GM08714 (cell line): ENCODE data around the gene EGLN1.

Experiments used
- H3K4me3 ChIP-seq: fragments of 200-500 bp; sonication (Bioruptor generic); 2 replicates; pipeline ENCODE4 v1.5.1; 2014; ENCODE audit warnings: mild to moderate bottlenecking, low read length, inconsistent platforms
- ZNF274 ChIP-seq: IDR thresholded peaks from 2 replicates; pipeline ENCODE4 v1.6.1; 2012; ENCODE audit warnings: mild to moderate bottlenecking, low read depth, low read length

Gene EGLN1

DNA sequence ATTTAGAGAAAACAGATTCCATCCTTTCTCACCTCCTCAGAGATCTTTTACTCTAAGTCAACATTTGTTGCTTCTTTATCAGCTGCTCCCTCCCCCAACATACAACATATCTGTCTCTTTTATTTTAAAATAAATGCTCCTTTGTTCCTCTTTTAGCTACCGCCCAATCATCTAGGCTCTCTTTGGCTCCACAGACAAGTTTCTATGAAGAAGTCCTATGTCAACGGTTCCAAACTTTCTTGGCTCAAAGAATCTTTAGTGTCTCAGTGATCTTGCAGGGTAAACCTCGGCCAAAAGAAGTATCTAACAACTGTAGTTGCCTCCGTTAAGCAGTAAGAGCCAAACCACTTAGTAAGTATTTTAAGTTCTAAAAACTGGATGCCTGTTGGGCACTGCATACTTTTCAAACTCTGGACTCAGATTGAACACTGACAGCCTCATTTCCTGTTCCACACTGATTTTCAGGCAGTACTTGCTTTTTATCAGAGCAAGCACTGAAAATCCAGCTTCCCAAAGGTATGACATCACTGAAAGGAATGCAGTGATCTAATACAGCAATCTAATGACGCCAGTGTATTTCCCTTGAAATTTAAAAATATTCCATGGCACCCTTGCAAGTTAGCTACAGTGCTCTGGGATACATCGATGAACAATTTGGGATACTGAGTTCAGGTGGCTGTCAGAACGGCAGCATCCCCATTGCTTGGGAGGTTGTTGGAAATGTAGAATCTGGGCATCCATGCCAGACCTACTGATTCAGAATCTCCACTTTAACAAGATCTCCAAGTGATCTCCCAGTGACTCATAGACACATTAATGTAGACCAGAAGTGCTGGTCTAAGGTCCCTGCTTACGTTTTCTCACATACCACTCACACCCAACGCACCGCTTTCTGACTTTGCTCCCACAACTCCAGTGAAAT is 26.8 kb downstream of the EGLN1 start:
- H3K4me3 ChIP-seq, result no peak overlapping the region
- no peak for TF ChIP-seq ZNF274

DNA sequence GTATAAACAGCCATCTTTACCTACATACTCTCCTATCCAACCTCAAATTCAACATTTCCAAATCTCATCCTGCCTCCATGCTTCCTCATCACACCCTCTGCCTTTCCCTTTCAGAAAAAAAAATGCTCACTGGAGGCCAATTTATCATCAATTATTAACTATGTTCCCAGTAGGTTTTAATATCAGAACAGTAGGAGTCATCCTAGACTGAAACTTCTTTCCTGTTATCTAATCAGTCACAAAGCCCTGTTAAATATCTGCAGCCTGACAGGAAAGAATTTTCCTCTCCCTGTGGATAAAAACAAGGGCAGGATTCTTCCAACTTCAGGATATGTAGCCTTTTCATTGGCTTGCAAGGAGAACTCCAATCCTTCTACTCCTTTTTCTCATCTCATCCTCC is 28.4 kb downstream of the EGLN1 start:
- no peak for TF ChIP-seq ZNF274
- H3K4me3 ChIP-seq, result no peak overlapping the region

DNA sequence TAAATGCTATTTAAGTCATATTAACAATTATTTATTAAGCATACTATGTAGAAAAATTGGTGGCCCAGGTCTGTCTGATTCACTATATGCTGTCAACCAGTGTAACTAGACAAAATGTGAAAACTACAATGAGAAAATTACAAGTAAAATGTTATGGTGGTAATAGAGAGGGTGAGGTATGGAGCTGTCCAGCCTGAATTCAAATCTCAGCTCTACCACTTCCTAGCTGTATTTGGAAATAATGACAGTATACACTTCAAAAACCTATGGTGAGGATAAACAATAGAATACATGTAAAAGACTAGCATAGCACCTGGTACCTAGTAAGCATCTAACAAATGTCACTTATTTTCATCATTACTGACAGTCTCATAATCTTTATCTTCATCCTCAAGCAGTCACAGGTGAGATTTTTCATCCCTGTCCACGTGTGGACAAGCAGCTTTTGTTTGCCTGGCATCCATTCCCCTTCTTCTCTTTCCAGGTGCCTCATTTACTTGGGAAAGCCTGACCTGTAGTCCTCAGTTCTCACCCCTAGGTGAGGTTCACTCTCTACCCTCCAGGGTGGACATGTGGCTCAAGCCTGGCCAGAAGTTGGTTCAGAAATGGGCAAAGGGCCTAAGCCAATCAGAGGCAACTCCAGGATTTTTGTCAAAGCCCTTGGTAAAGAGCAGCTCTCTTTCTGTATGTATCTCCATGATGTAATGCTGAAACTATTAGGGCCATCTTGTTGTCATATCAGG is 29.5 kb downstream of the EGLN1 start:
- TF ChIP-seq ZNF274, result no peak
- no peak overlapping the region for H3K4me3 ChIP-seq

DNA sequence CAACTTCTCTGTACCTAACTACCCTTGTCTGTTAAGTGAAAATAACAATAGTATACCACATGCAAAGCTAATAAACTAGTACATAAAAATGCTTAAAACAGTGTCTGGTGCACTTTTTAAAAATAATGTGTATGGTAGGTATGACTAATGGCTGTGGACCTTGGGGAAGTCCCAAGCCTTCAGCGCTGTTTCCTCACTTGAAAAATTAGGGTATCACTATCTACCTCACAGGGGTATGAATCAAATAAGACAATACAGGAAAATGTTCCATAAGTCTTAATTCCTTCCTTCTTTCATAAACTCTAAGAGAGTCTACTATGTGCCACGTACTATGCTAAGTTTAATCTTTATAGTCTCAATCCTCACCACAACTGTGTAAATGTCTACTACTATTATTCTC is 32.0 kb downstream of the EGLN1 start:
- no peak for TF ChIP-seq ZNF274
- H3K4me3 ChIP-seq, result no peak overlapping the region

DNA sequence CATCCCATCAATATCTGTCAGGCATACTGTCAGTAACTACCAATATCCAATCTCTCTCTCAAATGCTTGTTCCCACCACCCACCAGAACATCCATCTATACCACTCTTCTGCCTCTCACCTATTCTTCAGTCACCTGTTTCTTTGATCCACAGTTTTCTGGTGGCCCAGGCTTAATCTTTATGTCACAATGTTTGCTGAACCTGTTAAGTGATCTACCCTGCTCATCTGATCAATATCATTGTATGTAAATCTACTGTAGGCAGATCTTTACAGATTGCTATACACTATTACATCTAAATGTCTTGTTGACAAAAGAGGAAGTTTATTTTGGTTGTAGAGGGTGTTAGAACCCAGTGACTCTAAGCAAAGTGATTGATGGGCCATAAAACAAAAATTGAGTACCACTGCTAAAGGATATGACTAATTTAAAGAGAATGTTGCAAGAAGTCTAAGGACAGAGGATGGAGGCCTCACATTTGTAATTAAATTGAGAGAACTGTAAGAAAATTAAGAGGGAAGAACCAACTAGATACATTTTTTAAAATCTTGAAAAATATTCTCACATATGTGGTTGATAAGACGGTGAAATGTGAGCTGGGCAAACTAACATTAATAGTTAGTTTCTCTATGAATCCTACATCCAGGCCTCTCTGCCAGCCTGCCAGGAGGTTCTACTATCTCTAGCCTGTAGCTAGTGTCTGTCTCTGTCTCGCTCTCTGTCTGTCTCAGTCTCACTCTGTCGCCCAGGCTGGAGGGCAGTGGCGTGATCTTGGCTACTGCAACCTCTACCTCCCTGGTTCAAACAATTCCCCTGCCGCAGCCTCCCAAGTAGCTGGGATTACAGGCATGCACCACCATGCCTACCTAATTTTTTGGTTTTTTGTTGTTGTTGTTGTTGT is 34.1 kb downstream of the EGLN1 start:
- TF ChIP-seq ZNF274, result no peak
- no peak overlapping the region for H3K4me3 ChIP-seq

DNA sequence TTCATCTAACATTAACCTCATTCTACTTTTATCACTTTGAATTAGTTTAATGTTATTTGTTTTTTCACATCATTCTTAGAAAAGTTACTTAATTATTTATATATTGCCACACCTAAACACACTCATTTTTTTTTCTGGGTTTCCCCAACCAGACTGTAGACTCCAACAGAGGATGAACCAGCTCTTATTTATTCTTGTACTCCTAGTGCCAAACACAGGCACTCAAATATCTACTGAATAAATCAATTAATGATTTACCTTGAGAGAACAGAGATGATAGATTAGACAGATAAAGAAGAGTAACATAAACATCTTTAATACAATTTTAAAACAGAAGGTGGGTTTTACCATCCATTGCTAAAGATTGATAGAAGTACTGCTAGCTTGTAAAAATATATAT is 35.6 kb downstream of the EGLN1 start:
- no peak for TF ChIP-seq ZNF274

DNA sequence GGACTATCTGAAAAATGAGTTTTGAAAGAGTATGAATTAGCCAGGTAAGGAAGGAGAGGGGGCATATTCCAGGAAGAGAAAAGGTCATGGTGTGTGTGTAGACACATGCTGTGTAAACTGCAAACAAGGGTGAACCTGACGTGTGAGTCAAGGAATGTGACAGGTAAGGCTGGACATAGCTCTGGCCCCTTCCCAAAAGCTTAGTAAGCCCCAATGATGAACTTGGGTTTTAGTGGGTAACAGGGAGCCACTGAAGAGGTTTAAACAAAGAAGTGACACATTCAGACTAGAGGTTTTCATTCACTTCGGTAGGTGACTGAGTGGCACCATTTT is 36.7 kb downstream of the EGLN1 start:
- H3K4me3 ChIP-seq, result no peak overlapping the region
- no peak for TF ChIP-seq ZNF274

More for the DNA sequence above, 35.6 kb downstream of the EGLN1 start:
- no peak overlapping the region for H3K4me3 ChIP-seq

DNA sequence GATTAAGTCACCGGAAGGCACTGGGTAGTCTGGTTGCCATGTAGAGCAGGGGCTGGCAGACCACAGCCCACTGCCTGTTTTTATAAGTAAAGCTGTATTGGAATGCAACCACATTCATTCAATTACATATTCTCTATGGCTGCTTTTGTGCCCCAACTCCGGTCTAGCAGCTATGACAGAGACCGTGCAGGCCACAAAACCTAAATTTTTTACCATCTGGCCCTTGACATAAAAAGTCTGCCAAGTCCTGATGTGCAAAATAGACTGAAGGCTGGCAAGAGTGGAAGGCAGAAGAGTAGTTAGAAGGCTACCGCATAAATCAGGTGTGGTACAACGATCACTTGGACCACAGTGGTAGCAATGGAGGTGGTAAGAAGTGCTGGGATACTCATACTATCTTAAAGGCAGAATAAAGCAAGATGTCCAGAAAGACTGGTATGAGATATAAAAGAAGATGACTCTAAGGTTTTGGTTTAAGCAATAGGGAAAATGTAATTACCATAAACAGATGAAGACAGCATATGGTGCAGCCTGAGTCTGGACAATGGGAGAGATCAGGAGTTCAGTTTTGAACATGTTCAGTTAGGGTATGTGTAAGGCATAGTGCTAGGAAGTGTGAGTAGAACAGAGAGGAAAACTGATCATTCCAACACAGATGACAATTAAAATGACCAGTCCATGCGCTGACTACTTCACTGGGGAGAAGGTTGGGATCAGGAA is 37.2 kb downstream of the EGLN1 start:
- no peak for TF ChIP-seq ZNF274
- H3K4me3 ChIP-seq, result no peak overlapping the region

DNA sequence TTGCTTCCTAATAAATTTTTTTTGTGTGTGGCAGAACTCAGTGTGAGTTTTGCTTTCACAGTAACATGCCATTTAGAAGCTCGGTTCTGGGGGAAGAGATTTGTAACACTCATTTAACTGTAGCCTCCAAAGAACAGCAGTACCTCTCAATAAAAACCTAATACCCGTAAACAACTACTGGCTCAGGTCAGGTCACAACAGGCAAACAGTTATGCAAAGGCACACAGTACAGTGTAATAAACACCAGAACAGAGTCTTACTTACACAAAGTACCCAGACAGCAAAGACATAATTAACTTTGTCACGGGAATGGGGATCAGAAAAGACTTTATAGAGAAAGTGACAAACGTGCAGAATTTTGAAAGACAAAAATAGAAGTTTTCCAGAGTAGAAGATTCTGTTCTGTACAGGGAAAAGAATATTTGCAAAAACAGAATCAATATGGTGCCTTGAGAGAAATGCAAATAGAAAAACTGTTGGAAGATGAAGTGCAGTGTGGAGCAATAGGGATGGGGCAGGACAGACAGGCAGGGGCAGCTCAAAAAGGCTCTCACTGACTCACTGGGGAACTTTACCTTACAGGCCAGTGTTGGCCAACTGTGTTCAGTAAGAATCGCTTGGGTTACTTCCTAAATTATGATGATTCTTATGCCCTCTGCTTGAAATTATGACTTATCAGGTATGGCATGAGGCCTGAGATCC is 38.8 kb downstream of the EGLN1 start:
- TF ChIP-seq ZNF274, result no peak
- no peak overlapping the region for H3K4me3 ChIP-seq

DNA sequence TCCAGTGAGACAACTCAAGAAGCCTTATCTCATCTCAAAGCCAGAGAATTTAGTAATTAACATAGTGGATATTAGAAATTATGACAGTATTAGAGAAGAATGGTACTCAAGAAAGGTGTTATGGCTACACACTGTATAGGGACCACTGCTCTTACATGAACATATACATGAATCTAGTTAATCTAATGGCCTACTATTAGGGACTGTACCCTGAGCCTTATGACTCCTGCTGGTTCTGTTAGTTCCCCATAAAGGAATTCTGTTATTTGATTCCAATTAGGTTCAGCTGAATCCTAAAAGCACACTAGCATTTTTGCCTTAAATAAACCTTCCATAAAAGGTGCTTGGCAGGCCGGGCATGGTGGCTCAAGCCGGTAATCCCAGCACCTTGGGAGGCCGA is 39.7 kb downstream of the EGLN1 start:
- no peak overlapping the region for H3K4me3 ChIP-seq
- no peak for TF ChIP-seq ZNF274

DNA sequence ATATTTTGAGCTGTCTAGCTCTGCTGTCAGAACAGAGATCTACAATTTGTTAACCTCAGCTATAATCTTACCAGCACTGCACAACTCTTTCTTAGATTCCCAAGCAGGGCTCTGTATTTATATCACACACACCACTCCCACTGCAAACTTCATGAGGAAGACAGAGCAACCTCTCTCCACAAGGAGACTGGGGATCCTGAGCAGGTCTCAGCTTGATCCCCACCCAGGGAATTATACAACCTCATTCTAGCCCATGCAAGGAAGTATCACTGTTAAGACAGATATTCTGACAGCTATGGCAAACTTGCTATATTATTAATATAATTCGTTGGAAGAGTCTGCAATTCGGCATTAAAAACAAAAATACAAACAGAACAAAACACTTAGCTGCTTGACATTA is 40.4 kb downstream of the EGLN1 start:
- H3K4me3 ChIP-seq, result no peak overlapping the region
- no peak for TF ChIP-seq ZNF274

DNA sequence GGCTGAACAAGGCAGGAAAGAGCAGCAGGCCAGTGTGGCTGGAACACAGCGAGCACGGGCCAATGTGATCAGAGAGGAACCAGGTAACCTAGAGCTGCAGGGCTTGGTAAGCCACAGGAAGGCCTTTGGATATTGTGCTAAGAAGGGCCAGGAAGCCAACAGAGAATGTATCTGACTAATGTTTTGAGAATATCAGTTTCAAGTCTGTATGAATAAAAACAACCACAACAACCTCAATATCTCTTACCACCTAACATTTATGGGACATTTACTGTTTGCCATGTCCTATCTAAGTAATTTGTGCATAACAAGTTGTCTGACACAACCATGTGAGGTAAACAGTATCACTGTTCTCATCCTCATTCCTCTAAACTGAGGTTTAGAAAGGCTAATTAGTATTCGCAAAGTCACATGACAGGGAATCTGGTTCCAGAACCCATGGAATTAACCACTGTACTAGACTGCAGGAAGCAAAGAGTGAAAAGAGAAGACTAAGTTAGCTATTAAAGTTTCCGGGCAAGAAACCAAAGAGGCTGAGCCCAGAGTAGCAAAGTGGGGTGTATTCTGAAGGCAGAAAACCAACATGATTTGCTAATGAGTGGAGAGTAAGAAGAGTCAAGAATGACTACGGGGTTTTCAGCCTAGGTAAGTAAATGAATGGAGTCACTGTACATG is 45.1 kb downstream of the EGLN1 start:
- no peak for TF ChIP-seq ZNF274
- no peak overlapping the region for H3K4me3 ChIP-seq

DNA sequence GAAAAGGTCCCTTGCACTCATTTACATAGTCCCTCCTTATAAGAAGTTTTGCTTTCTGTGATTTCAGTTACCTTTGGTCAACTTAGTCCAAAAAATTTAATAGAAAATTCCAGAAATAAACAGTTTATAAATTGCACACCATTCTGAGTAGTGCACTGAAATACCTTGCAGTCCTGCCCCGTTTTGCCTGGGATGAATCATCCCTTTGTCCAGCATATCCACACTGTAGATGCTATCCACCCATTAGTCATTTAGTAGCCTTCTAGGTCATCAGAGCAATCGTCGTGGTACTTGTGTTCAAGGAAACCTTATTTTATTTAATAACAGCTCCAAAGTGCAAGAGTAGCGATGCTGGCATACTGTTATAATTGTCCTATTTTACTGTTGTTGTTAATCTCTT is 46.0 kb downstream of the EGLN1 start:
- TF ChIP-seq ZNF274, result no peak
- no peak overlapping the region for H3K4me3 ChIP-seq
